HEK293 (cell line): ENCODE results near the gene CATSPER1.

ENCODE experiments used
- CTCF ChIA-PET: fragments of 350-600 bp; formaldehyde crosslinking; extraction: SDS; loops from one replicate; lab custom pipeline; 2021; ENCODE audit warnings: antibody characterized with exemption; lab: Yijun Ruan, JAX
- POLR2A ChIA-PET: fragments of 300-600 bp; formaldehyde crosslinking; extraction: SDS; loops from one replicate; lab custom pipeline; 2020; ENCODE audit warnings: antibody characterized with exemption, inconsistent platforms; lab: Yijun Ruan, JAX
- H3K27ac ChIP-seq: fragments of 200-500 bp; sonication (Bioruptor generic); 2 replicates; pipeline ENCODE4 v1.5.1; 2014; ENCODE audit warnings: low read depth, low read length, control low read depth, inconsistent platforms; ENCODE audit errors: extremely low read depth
- H3K36me3 ChIP-seq, 2 experiments: fragments of 200-500 bp in 1 of 2; sonication (Bioruptor generic) in 1 of 2; 1 replicate in 1 of 2; 2 replicates in 1 of 2; pipeline ENCODE4 v1.5.1; 2014 to 2017; ENCODE audit warnings: inconsistent platforms in 2 of 2, low read length in 2 of 2; ENCODE audit not compliant: control insufficient read depth in 2 of 2, insufficient read depth in 1 of 2
- H3K4me1 ChIP-seq: fragments of 200-500 bp; sonication (Bioruptor generic); 2 replicates; pipeline ENCODE4 v1.5.1; 2014; ENCODE audit warnings: mild to moderate bottlenecking, low read length, inconsistent platforms; ENCODE audit not compliant: control insufficient read depth, insufficient read depth
- H3K4me3 ChIP-seq: 2 replicates; pipeline ENCODE4 v1.5.1; 2011; ENCODE audit warnings: low read depth, mild to moderate bottlenecking, control low read depth, low read length, moderate library complexity
- H3K9me3 ChIP-seq: fragments of 200-500 bp; sonication (Bioruptor generic); 2 replicates; pipeline ENCODE4 v1.5.1; 2014; ENCODE audit warnings: low read depth, low read length, inconsistent platforms; ENCODE audit not compliant: control insufficient read depth, insufficient read depth
- BCL11A ChIP-seq: fragments of 450-650 bp; formaldehyde crosslinking; IDR thresholded peaks from 2 replicates; pipeline ENCODE4 v1.5.1; 2016; ENCODE audit warnings: low read depth, missing biosample characterization, missing genetic modification characterization
- HOXA7 ChIP-seq: sonication (generic); formaldehyde crosslinking; IDR thresholded peaks from 2 replicates; pipeline ENCODE4 v1.8.1; 2022; ENCODE audit warnings: missing genetic modification reagents, borderline replicate concordance
- IKZF3 ChIP-seq: fragments of 450-650 bp; IDR thresholded peaks from 2 replicates; pipeline ENCODE4 v1.5.0; 2018; ENCODE audit warnings: missing biosample characterization, mild to moderate bottlenecking, missing genetic modification characterization, moderate library complexity
- MZF1 ChIP-seq: fragments of 450-650 bp; formaldehyde crosslinking; IDR thresholded peaks from 2 replicates; pipeline ENCODE4 v1.5.1; 2017; ENCODE audit warnings: missing biosample characterization, missing genetic modification characterization, borderline replicate concordance
- SCRT1 ChIP-seq: fragments of 450-650 bp; formaldehyde crosslinking; IDR thresholded peaks from 2 replicates; pipeline ENCODE4 v1.5.1; 2016; ENCODE audit warnings: missing biosample characterization, missing genetic modification characterization, borderline replicate concordance
- SP7 ChIP-seq: fragments of 450-650 bp; formaldehyde crosslinking; IDR thresholded peaks from 2 replicates; pipeline ENCODE4 v1.5.1; 2016; ENCODE audit warnings: missing biosample characterization, missing genetic modification characterization
- ZBTB1 ChIP-seq: fragments of 450-650 bp; formaldehyde crosslinking; IDR thresholded peaks from 2 replicates; pipeline ENCODE4 v1.5.1; 2016; ENCODE audit warnings: missing biosample characterization, missing genetic modification characterization
- ZNF146 ChIP-seq: fragments of 450-650 bp; formaldehyde crosslinking; IDR thresholded peaks from 2 replicates; pipeline ENCODE4 v1.5.1; 2016; ENCODE audit warnings: missing biosample characterization, missing genetic modification characterization
- ZNF16 ChIP-seq: fragments of 450-650 bp; formaldehyde crosslinking; IDR thresholded peaks from 2 replicates; pipeline ENCODE4 v1.5.1; 2016; ENCODE audit warnings: low read depth, missing biosample characterization, missing genetic modification characterization
- ZNF184 ChIP-seq: fragments of 450-650 bp; IDR thresholded peaks from 2 replicates; pipeline ENCODE4 v1.5.1; 2018; ENCODE audit warnings: missing biosample characterization, mild to moderate bottlenecking, missing genetic modification characterization
- ZNF202 ChIP-seq: fragments of 450-650 bp; formaldehyde crosslinking; IDR thresholded peaks from 2 replicates; pipeline ENCODE4 v1.5.1; 2016; ENCODE audit warnings: missing biosample characterization, missing genetic modification characterization, borderline replicate concordance
- ZNF324 ChIP-seq: fragments of 450-650 bp; formaldehyde crosslinking; IDR thresholded peaks from 2 replicates; pipeline ENCODE4 v1.5.1; 2016; ENCODE audit warnings: missing biosample characterization, missing genetic modification characterization
- ZNF510 ChIP-seq: fragments of 450-650 bp; formaldehyde crosslinking; IDR thresholded peaks from 2 replicates; pipeline ENCODE4 v1.5.1; 2018; ENCODE audit warnings: mild to moderate bottlenecking, missing genetic modification characterization, missing biosample characterization; ENCODE audit not compliant: insufficient replicate concordance
- ZNF549 ChIP-seq: fragments of 450-650 bp; IDR thresholded peaks from 2 replicates; pipeline ENCODE4 v1.5.1; 2018; ENCODE audit warnings: missing biosample characterization, missing genetic modification characterization, mild to moderate bottlenecking, inconsistent platforms, moderate library complexity
- ZNF555 ChIP-seq: fragments of 450-650 bp; formaldehyde crosslinking; conservative IDR thresholded peaks from 2 replicates; pipeline ENCODE4 v1.5.1; 2017; ENCODE audit warnings: missing biosample characterization, mild to moderate bottlenecking, missing genetic modification characterization, inconsistent platforms
- ZNF571 ChIP-seq: fragments of 450-650 bp; formaldehyde crosslinking; IDR thresholded peaks from 2 replicates; pipeline ENCODE4 v1.5.0; 2017; ENCODE audit warnings: missing biosample characterization, missing genetic modification characterization
- TF ChIP-seq, protein P1 (sequence below): fragments of 450-650 bp; formaldehyde crosslinking; IDR thresholded peaks from 2 replicates; pipeline ENCODE4 v1.5.1; 2016; ENCODE audit warnings: missing biosample characterization, missing genetic modification characterization
- TF ChIP-seq, protein P2 (sequence below): fragments of 450-650 bp; formaldehyde crosslinking; IDR thresholded peaks from 2 replicates; pipeline ENCODE4 v1.5.1; 2016; ENCODE audit warnings: missing biosample characterization, missing genetic modification characterization
- TF ChIP-seq, protein P3 (sequence below): fragments of 450-650 bp; formaldehyde crosslinking; IDR thresholded peaks from 2 replicates; pipeline ENCODE4 v1.5.1; 2016; ENCODE audit warnings: missing biosample characterization, missing genetic modification characterization
- TF ChIP-seq, protein P4 (sequence below): fragments of 450-650 bp; formaldehyde crosslinking; IDR thresholded peaks from 2 replicates; pipeline ENCODE4 v1.5.1; 2016; ENCODE audit warnings: missing biosample characterization, missing genetic modification characterization
- TF ChIP-seq, protein P5 (sequence below): fragments of 450-650 bp; formaldehyde crosslinking; IDR thresholded peaks from 2 replicates; pipeline ENCODE4 v1.5.1; 2016; ENCODE audit warnings: missing biosample characterization, missing genetic modification characterization

CATSPER1 gene

DNA sequence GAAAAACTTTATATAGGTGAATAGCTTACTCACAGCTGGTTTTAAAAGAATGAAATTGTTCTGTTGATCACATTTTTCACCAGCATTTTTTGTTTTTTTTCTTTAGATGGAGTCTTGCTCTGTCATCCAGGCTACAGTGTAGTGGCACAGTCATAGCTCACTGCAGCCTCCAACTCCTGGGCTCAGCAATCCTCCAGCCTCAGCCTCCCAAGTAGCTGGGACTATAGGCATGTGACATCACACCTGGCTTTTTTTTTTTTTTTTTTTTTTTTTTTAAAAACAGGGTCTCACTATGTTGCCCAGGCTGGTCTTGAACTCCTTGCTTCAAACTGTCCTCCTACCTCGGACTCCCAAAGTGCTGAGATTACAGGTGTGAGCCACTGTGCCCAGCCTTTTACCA lies 47.4 kb upstream of the CATSPER1 start:
- Histone ChIP-seq H3K27ac (no peak overlapping the region), H3K36me3 (peaks cover 0 to 35% of the 10 kb centered on the region in 2 experiments; a peak in 2 of 3 replicates), H3K9me3 (no peaks in the 10 kb centered on the region), H3K4me1 (no peaks in the 10 kb centered on the region; the same call in none of the 2 replicates), H3K4me3 (no peak overlapping the region)
- TF ChIP-seq SCRT1 (tag by site-specific recombination) (no peak), ZNF549 (tag by site-specific recombination) (no peak), MZF1 (tag by site-specific recombination) (no peak), ZNF510 (tag by site-specific recombination) (no peak), ZNF555 (tag by site-specific recombination) (no peak)
- CTCF ChIA-PET, result interaction anchor here (1.1 kb wide), 2 partner anchors 28 to 62 kb away, joined by 3 read pairs; no protein-coding TSS in a partner anchor
- POLR2A ChIA-PET, result interaction anchor here (1.0 kb wide), 1 partner anchor 21 kb away, joined by 4 read pairs; the partner anchor contains the start of gene SF3B2

DNA sequence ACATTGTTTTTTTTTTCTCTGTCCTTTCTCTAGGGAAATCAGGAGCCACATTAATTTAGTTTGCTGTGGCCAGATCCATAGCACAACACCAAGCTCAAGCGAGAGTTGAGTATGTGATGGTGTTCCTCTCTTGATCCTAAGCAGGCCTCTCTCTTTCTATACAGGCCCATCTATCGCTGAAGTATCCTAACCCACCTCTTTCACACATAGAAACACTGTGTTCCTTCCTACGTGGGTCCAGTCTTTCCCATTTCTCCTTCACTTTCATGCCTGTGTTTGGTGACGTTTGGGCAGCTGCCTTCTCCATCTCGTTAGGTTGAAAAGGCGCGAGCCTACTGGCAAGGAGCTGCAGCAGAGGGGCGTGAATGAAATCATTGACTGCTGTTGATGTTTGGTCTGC lies 46.2 kb upstream of the CATSPER1 start:
- no peak overlapping the region for H3K27ac ChIP-seq
- no peaks in the 10 kb centered on the region; the same call in none of the 2 replicates for H3K4me1 ChIP-seq
- ChIA-PET POLR2A (no interaction called here), CTCF (no interaction called here)
- peaks cover 0 to 46% of the 10 kb centered on the region in 2 experiments; a peak in 2 of 3 replicates for H3K36me3 ChIP-seq
- H3K4me3 ChIP-seq, result no peak overlapping the region
- TF ChIP-seq ZNF571 (tag by site-specific recombination) (no peak), ZNF16 (no peak), ZNF146 (tag by site-specific recombination) (no peak), BCL11A (tag by site-specific recombination) (no peak), ZNF202 (tag by site-specific recombination) (no peak), IKZF3 (tag by site-specific recombination) (no peak), ZNF324 (tag by site-specific recombination) (no peak), ZNF549 (tag by site-specific recombination) (no peak)
- TF ChIP-seq, protein P1, sequence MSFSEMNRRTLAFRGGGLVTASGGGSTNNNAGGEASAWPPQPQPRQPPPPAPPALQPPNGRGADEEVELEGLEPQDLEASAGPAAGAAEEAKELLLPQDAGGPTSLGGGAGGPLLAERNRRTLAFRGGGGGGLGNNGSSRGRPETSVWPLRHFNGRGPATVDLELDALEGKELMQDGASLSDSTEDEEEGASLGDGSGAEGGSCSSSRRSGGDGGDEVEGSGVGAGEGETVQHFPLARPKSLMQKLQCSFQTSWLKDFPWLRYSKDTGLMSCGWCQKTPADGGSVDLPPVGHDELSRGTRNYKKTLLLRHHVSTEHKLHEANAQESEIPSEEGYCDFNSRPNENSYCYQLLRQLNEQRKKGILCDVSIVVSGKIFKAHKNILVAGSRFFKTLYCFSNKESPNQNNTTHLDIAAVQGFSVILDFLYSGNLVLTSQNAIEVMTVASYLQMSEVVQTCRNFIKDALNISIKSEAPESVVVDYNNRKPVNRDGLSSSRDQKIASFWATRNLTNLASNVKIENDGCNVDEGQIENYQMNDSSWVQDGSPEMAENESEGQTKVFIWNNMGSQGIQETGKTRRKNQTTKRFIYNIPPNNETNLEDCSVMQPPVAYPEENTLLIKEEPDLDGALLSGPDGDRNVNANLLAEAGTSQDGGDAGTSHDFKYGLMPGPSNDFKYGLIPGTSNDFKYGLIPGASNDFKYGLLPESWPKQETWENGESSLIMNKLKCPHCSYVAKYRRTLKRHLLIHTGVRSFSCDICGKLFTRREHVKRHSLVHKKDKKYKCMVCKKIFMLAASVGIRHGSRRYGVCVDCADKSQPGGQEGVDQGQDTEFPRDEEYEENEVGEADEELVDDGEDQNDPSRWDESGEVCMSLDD (tag by site-specific recombination), result no peak
- TF ChIP-seq, protein P2, sequence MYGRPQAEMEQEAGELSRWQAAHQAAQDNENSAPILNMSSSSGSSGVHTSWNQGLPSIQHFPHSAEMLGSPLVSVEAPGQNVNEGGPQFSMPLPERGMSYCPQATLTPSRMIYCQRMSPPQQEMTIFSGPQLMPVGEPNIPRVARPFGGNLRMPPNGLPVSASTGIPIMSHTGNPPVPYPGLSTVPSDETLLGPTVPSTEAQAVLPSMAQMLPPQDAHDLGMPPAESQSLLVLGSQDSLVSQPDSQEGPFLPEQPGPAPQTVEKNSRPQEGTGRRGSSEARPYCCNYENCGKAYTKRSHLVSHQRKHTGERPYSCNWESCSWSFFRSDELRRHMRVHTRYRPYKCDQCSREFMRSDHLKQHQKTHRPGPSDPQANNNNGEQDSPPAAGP (tag by site-specific recombination), result no peak
- H3K9me3 ChIP-seq, result no peaks in the 10 kb centered on the region

DNA sequence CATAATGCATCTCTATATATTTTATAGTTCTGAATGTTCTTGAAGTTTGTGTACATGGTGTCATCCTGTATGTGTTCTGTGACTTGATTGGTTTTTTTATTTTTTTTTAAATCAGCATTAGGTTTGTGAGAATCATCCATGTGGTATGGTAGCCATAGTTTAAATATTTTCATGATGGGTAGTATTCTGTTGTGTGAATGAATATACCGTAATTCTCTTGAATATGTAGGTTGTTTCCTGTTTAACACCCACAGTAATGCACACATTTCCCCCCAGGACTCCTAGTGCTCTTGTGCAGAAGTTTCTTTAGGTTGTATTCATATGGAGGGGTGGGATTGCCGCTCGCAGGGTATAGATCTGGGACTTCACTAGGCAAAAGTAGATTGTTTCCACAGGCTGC lies 45.8 kb upstream of the CATSPER1 start:
- no peaks in the 10 kb centered on the region; the same call in none of the 2 replicates for H3K4me1 ChIP-seq
- CTCF ChIA-PET, result interaction anchor here (0.8 to 1.4 kb wide), 5 partner anchors 28 to 64 kb away, joined by 3 to 8 read pairs (median 5); no protein-coding TSS in a partner anchor
- H3K27ac ChIP-seq, result no peak overlapping the region
- peaks cover 0 to 50% of the 10 kb centered on the region in 2 experiments for H3K36me3 ChIP-seq
- H3K4me3 ChIP-seq, result no peak overlapping the region
- H3K9me3 ChIP-seq, result no peaks in the 10 kb centered on the region
- POLR2A ChIA-PET, result interaction anchor here (1.3 kb wide), 1 partner anchor 11 kb away, joined by 3 read pairs; no protein-coding TSS in a partner anchor
- TF ChIP-seq HOXA7 (CRISPR knock-in tag), result no peak
- TF ChIP-seq ZBTB1 (tag by site-specific recombination), result no peak
- TF ChIP-seq, protein P3, sequence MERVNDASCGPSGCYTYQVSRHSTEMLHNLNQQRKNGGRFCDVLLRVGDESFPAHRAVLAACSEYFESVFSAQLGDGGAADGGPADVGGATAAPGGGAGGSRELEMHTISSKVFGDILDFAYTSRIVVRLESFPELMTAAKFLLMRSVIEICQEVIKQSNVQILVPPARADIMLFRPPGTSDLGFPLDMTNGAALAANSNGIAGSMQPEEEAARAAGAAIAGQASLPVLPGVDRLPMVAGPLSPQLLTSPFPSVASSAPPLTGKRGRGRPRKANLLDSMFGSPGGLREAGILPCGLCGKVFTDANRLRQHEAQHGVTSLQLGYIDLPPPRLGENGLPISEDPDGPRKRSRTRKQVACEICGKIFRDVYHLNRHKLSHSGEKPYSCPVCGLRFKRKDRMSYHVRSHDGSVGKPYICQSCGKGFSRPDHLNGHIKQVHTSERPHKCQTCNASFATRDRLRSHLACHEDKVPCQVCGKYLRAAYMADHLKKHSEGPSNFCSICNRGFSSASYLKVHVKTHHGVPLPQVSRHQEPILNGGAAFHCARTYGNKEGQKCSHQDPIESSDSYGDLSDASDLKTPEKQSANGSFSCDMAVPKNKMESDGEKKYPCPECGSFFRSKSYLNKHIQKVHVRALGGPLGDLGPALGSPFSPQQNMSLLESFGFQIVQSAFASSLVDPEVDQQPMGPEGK (tag by site-specific recombination), result no peak
- no peak for TF ChIP-seq BCL11A (tag by site-specific recombination)
- TF ChIP-seq, protein P4, sequence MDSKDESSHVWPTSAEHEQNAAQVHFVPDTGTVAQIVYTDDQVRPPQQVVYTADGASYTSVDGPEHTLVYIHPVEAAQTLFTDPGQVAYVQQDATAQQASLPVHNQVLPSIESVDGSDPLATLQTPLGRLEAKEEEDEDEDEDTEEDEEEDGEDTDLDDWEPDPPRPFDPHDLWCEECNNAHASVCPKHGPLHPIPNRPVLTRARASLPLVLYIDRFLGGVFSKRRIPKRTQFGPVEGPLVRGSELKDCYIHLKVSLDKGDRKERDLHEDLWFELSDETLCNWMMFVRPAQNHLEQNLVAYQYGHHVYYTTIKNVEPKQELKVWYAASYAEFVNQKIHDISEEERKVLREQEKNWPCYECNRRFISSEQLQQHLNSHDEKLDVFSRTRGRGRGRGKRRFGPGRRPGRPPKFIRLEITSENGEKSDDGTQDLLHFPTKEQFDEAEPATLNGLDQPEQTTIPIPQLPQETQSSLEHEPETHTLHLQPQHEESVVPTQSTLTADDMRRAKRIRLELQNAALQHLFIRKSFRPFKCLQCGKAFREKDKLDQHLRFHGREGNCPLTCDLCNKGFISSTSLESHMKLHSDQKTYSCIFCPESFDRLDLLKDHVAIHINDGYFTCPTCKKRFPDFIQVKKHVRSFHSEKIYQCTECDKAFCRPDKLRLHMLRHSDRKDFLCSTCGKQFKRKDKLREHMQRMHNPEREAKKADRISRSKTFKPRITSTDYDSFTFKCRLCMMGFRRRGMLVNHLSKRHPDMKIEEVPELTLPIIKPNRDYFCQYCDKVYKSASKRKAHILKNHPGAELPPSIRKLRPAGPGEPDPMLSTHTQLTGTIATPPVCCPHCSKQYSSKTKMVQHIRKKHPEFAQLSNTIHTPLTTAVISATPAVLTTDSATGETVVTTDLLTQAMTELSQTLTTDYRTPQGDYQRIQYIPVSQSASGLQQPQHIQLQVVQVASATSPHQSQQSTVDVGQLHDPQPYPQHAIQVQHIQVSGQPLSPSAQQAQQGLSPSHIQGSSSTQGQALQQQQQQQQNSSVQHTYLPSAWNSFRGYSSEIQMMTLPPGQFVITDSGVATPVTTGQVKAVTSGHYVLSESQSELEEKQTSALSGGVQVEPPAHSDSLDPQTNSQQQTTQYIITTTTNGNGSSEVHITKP (tag by site-specific recombination), result no peak
- no peak for TF ChIP-seq SP7
- no peak for TF ChIP-seq ZNF184 (tag by site-specific recombination)
- TF ChIP-seq, protein P5, sequence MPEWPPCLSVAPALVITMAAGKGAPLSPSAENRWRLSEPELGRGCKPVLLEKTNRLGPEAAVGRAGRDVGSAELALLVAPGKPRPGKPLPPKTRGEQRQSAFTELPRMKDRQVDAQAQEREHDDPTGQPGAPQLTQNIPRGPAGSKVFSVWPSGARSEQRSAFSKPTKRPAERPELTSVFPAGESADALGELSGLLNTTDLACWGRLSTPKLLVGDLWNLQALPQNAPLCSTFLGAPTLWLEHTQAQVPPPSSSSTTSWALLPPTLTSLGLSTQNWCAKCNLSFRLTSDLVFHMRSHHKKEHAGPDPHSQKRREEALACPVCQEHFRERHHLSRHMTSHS, result no peak
